ENCODE measurements around the gene ZRANB2.

GRCh38 chr1:71047635-71048607 lies 32.9 kb downstream of the ZRANB2 start, which contains the start of gene PTGER3:
- TF ChIP-seq TCF3 (IDR thresholded peaks at IDR 0.05; ENCODE audit: borderline replicate concordance, insufficient read depth, low read depth, low read length) (no peak), SRF (IDR thresholded peaks at IDR 0.05; ENCODE audit: low read depth in 2 of 2, low read length in 2 of 2) (no peak), ATF7 (IDR thresholded peaks at IDR 0.05; ENCODE audit: low read depth) (no peak), POLR2A (IDR thresholded peaks at IDR 0.05; ENCODE audit: low read depth, low read length) (no peak), CTCF (IDR thresholded peaks at IDR 0.05 in 2 of 3, conservative IDR thresholded peaks at IDR 0.05 in 1 of 3; ENCODE audit: control insufficient read depth in 2 of 3, extremely low read depth in 1 of 3, insufficient read depth in 1 of 3, low read depth in 3 of 3, low read length in 3 of 3) (no peak), PML (IDR thresholded peaks at IDR 0.05; ENCODE audit: low read length) (no peak), ZBED1 (IDR thresholded peaks at IDR 0.05; ENCODE audit: borderline replicate concordance) (no peak), EP300 (IDR thresholded peaks at IDR 0.05; ENCODE audit: borderline replicate concordance in 1 of 2, control insufficient read depth in 1 of 2, low read depth in 2 of 2, low read length in 2 of 2) (no peak), NBN (IDR thresholded peaks at IDR 0.05) (no peak), ASH2L (IDR thresholded peaks at IDR 0.05; ENCODE audit: borderline replicate concordance, low read depth) (no peak), TAF1 (IDR thresholded peaks at IDR 0.05; ENCODE audit: borderline replicate concordance, low read depth, low read length) (no peak)
- TF ChIP-seq, protein P1, sequence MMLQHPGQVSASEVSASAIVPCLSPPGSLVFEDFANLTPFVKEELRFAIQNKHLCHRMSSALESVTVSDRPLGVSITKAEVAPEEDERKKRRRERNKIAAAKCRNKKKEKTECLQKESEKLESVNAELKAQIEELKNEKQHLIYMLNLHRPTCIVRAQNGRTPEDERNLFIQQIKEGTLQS (IDR thresholded peaks at IDR 0.05; ENCODE audit: borderline replicate concordance, extremely low read depth, low read depth, low read length): no peak

Data from GM12878 (cell line).